Measurements from ENCODE around the gene SNRNP25.
"Not testable (repeated sequence)": the region's sequence is repeated elsewhere in the genome, so short reads cannot be mapped to it uniquely, and the experiment has no call there.

The SNRNP25 gene

DNA sequence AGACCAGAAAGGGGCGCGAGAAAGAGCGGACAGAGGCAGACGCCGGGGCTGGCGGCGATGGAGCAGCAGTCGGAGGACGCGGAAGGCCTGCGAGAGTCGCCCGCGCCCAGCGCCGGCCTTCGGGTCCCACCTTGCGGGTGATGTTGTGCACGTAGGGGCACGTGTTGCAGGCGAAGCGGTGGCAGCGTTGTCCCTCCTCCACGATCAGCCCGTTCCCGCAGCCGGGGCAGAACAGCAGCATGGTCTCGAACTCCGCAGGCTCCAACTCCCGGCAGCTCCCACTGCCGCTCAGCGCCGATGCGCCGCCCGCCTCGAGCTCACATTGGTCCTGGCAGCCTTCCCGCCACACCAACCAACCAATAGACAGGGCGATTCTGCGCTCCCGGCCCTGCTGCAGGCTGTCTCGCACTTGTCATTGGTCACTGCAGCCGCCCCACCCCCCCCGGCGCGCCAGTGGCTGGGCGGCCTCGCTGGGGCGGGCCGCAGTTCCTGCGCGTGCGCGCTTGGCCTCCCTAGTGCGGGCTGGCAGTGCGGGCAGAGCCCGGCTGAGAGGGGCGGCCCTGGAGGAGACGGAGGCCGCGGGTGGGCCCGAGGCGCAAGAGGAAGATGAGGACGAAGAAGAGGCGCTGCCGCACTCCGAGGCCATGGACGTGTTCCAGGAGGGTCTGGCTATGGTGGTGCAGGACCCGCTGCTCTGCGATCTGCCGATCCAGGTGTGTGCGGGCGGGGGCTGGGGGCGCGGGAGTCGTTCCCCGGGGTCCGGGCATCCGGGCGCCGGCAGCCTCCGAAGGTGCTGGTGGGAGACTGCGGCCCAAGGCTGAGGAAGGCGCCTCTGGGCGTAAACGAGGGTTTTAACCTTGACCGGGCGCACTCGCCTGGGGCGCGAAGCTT, at the start of gene SNRNP25, which contains the start of gene POLR3K:
TSS of gene SNRNP25 (plus strand) at position 483 of the 891 bp plus-strand sequence. CDS start at position 672, 189 bp downstream.
TSS of gene POLR3K (minus strand) at position 263 of the 891 bp plus-strand sequence. CDS start at position 241, 22 bp downstream.
- DNase-seq (ENCODE audit: low spot score): peak; percentile 98

DNA sequence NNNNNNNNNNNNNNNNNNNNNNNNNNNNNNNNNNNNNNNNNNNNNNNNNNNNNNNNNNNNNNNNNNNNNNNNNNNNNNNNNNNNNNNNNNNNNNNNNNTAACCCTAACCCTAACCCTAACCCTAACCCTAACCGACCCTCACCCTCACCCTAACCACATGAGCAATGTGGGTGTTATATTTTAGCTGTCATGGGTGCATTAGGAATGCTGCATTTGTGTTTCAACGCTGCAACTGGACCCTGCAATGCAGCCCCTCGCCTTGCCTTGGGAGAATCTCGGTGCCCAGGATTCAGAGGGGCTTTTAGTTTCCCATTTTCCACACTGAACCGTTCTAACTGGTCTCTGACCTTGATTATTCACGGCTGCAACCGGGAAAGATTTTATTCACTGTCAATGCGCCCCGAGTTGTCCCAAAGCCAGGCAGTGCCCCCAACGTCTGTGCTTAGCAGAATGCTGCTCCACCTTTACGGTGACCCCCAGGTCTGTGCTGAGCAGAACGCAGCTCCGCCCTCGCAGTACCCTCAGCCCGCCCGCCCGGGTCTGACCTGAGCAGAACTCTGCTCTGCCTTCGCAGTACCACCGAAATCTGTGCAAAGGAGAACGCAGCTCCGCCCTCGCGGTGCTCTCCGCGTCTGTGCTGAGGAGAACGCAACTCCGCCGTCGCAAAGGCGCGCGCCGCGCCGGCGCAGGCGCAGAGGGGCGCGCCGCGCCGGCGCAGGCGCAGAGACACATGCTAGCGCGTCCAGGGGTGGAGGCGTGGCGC, 43.5 kb upstream of the SNRNP25 start:
- DNase-seq (ENCODE audit: low spot score): no peak

DNA sequence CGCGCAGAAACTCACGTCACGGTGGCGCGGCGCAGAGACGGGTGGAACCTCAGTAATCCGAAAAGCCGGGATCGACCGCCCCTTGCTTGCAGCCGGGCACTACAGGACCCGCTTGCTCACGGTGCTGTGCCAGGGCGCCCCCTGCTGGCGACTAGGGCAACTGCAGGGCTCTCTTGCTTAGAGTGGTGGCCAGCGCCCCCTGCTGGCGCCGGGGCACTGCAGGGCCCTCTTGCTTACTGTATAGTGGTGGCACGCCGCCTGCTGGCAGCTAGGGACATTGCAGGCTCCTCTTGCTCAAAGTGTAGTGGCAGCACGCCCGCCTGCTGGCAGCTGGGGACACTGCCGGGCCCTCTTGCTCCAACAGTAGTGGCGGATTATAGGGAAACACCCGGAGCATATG, 42.9 kb upstream of the SNRNP25 start:
- not testable (repeated sequence) for DNase-seq (ENCODE audit: low spot score)

DNA sequence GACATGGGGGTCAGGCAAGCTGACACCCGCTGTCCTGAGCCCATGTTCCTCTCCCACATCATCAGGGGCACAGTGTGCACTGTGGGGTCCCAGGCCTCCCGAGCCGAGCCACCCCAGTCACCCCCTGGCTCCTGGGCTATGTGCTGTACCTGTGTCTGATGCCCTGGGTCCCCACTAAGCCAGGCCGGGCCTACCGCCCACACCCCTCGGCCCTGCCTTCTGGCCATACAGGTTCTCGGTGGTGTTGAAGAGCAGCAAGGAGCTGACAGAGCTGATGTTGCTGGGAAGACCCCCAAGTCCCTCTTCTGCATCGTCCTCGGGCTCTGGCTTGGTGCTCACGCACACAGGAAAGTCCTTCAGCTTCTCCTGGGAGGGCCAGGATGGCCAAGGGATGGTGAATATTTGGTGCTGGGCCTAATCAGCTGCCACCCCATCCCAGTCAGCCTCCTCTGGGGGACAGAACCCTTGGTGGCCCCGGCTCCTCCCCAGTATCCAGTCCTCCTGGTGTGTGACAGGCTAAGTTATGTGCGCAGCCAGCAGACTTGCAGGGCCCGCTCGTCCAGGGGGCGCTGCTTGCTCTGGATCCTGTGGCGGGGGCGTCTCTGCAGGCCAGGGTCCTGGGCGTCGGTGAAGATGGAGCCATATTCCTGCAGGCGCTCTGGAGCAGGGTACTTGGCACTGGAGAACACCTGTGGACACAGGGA, 36.4 kb upstream of the SNRNP25 start:
- DNase-seq (ENCODE audit: low spot score): not testable (repeated sequence)

DNA sequence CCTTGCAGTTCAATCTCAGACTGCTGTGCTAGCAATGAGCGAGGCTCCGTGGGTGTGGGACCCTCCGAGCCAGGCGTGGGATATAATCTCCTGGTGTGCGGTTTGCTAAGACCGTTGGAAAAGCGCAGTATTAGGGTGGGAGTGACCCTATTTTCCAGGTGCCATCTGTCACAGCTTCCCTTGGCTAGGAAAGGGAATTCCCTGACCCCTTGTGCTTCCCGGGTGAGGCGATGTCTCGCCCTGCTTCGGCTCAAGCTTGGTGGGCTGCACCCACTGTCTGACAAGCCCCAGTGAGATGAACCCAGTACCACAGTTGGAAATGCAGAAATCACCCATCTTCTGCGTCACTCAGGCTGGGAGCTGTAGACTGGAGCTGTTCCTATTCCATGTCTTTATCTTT, 32.7 kb upstream of the SNRNP25 start:
- DNase-seq (ENCODE audit: low spot score): not testable (repeated sequence)

DNA sequence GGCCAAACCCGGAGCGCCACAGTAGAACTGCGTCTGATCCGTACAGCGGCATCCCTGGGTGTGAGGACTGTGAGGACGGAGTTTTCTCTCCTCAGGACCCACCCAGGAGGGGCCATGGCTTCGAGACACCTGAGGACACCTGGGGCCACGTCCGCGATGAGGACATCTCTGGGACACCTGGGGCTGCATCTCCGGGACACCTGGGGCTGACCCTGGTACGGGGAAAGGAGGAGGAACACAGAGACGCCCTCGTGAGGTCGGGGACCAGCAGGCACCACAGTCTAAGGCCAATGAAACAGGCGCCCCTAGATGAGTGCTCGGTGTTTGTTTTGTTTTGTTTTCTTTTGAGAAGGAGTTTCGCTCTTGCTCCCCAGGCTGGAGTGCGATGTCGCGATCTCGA, 29.5 kb upstream of the SNRNP25 start:
- not testable (repeated sequence) for DNase-seq (ENCODE audit: low spot score)

DNA sequence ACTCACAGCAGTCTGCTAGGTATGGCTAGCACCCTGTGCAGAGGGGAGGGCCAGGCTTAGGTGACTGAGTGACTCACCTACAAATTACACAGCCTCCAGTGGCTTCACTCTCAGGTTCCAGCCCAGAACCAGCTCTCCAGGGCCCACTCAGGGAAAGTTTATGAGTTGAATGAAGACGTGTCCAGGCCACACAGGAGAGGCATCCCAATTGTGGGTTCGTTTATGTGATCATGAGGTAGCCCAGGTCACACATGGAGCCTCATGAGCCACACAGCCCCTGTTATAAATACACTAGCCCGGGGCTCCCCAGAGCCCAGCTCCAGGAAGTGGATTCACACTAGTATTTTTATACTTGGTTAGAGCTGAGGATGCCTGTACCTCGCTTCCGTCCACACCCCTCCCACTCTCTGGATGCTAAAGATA, 27.7 kb upstream of the SNRNP25 start:
- DNase-seq (ENCODE audit: low spot score): not testable (repeated sequence)

DNA sequence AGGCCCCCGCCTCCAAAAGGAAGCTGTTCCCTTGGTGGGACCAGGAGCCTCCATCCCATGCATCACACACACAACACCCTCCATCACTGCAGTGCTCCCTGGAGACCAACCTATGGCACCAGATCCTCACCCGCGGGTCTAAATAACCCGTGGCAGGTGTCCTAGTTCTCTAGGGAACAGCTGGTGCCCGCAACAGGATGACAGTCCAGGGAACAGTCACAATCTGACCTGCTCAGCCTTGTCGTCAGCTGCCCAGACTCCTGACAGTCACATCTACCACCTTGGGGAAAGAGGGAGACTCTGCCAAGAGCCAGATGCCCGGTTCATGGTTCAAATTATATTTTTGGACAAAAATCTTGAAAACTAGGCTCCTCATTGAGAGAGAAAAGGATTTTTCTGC, 23.0 kb upstream of the SNRNP25 start:
- not testable (repeated sequence) for DNase-seq (ENCODE audit: low spot score)

DNA sequence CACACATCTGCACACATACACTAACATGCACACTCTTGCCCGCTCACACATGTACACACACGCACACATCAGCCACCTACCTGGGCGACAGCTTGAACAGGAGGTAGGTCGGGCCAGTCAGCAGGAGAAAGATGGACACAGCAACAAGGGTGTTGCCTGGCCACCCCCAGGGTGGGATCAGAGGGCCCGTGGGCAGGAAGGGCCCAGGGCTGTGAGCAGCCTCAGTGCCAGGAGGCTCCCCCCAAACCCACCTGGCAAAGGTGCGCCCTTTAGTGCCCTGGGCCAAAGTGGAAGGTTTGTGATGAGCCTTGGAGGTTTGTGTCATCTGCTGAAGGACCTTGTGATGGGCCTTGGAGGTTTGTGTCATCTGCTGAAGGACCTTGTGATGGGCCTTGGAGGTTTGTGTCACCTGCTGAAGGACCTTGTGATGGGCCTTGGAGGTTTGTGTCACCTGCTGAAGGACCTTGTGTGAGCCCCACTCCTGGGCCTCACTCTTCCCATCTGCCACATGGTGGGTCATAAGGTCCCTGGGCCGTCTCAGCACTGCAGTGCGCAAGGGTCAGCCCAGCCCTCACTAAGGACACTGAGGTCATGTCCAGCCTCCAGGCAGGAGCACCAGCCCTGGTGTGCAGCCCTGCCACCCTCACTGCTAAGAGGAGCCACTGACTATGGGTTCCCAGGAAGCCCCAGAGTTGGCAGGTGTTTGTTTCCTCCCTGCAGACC, 20.3 kb upstream of the SNRNP25 start:
- DNase-seq (ENCODE audit: low spot score): not testable (repeated sequence)

DNA sequence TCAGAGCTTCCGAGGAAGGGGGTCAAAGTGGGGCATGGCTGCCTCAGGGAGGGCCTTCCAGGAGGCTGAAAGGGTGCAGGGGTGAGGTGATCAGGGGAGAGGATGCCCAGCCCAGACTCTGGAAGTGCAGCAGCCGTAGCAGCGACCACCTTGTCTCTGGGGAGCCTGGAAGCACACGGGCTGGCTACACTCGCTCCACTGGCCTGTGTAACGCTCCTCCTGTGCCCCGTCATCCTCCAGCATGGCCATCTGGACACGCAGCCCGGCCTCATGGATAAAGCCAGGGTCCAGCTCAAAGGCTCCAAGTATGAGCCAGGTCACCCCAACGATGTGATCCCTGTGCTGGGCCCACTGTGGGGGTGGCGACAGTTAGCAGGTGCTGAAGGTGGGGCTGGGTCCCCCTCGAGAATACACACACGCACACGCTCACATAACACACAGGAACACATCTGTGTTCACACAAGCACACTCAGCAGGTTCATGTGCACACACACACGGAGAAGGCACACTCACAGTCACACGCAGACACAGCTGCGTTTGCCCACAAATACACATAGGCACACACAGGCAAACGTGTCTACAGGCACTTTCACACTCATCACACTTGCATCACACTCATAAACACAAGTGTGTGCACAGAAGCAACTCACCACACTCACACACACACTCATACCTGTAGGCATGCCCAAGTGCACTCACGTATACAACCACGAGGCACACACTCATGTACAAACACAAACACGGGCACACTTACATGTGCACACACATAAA, 19.6 kb upstream of the SNRNP25 start:
- DNase-seq (ENCODE audit: low spot score): no peak

DNA sequence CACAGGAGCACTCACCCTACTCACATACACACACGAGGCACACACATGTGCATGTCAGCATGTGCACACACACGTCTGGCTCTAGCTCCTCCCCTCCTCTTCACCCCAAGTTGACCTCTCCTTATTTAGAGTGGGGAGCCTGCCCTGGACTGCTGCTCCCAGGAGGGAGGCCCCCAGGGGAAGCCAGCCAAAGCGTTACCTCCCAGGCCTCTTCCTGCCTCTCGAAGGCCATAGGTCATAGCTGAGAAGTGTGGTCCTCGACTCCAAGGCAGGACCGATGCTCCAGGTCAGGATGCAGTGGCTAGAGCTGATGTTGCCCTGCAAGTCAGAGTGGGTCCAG, 19.0 kb upstream of the SNRNP25 start:
- no peak for DNase-seq (ENCODE audit: low spot score)

DNA sequence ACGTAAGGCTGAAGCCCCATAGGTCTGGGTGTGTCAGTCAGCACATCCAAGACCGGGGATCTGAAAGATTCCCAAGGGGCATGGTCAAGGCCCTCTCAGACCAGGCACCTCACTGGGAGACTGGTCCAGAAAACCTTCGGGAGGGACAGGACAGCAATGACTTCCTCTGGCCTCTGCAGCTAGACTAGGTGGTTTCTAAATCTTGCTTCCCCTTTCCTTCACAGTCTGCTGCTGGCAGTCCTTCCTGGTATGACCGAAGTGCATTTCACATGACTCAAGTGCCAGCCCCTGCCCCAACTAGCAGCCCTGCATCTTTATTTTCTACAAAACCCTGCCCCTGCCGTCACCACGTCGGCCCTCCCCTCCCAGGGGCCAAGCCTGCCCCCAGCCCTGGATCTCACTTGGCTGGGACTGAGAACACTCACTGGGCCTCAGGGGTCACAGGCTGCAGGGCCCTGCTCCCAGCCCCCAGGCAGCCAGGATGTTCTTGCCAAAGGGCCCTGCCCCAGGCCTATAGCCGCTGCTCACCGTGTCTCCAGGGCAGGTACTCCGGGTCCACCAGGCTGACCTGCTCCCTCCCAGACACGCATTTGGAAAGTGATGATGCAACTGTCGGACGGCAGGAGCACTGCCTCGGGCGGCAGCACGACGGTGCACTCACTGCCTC, 18.5 kb upstream of the SNRNP25 start:
- peak; percentile 58 for DNase-seq (ENCODE audit: low spot score)

DNA sequence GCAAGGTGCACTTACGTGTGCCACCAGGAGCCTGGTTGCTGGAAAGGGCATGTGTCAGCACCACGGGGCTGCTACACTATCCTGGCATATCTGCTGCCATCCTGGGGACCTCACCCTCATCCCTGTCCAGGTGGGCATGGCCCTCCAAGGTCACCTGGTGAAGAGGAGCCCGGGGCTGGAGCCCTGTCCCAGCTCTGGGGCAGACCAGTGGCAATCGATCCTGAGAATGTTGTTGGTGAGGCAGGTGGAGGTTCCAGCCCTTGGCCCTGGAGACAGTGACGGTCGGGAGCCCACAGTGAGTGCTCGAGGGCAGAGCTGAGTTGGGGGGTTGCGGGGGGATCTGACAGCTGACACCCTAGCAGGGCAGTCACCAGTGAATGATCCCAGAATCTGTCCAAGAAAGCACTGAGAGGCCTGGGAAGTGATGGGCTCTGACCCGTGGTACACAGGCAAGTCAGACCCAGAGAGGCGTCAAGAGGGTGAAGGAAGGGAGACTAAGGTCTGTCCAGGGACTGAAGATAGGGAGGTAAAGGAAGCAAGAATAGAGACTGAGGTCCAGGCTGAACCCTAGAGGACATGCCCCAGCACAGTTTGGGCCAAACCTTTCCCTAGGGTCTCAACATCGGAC, 17.8 kb upstream of the SNRNP25 start:
- no peak for DNase-seq (ENCODE audit: low spot score)

DNA sequence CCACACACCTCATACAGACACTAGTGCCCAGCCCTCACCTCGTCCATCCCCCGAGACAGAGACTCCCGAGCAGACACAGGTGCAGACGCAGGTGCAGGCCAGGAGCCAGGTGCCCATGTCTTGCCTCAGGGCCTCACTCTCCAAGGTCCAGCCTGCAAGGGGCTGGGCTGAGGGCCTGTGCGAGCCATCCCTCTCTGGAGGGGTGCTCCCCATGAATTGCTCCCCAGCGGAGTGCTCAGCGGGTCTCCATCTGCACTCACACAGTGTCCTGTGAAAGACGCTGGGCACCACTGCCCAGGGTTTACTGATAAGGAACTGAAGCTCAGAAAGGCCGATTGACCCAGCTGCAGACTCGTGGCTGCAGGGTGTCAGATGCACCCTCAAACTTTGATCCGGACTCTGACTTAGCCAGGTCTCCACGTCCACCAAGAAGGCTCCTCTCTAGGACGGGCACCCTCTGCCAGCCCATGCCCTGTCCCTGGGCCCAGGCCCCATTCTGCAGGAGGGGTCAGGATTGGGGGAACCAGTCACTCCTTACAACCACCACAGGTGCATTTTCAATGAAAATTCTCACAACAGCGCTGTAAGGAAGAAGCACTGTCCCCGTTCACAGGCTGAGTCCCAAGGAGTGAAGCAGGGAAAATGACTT, 17.2 kb upstream of the SNRNP25 start:
- no peak for DNase-seq (ENCODE audit: low spot score)

DNA sequence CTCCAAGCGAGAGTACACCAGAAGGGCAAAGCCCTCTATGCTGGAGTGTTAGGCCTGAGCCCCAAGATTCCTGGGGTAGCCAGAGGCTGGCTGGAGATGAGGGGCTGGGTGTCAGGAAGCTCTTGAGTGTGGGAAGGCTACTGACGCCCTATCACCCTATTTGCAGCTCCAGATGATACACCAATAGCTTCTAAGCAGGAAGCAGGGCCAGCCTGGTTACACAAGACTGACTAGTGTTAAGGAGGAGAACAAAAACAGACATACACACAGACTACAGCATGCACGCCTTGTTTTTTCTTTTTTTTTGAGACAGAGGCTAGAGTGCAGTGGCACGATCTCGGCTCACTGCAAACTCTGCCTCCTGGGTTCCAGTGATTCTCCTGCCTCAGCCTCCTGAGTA, 16.1 kb upstream of the SNRNP25 start:
- no peak for DNase-seq (ENCODE audit: low spot score)

DNA sequence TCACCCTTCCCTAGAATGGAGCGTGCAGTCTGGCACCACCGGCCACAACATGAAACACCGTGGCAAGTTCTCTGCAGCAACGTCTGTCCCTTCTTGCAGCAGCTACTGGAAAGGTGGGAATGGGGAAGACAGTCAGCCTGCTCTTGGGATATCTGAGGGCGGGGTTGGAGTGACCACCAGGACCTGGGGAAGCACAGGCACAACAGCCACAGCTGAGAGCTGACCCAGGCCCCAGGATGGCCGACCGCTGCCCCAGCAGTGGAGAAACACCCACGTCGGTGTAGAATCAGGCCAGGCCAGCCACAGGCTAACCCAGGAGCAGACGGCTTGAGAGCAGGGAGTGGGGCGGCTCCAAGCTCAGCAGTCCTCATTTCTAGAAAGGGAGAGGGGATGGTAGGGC, 15.4 kb upstream of the SNRNP25 start:
- not testable (repeated sequence) for DNase-seq (ENCODE audit: low spot score)

DNA sequence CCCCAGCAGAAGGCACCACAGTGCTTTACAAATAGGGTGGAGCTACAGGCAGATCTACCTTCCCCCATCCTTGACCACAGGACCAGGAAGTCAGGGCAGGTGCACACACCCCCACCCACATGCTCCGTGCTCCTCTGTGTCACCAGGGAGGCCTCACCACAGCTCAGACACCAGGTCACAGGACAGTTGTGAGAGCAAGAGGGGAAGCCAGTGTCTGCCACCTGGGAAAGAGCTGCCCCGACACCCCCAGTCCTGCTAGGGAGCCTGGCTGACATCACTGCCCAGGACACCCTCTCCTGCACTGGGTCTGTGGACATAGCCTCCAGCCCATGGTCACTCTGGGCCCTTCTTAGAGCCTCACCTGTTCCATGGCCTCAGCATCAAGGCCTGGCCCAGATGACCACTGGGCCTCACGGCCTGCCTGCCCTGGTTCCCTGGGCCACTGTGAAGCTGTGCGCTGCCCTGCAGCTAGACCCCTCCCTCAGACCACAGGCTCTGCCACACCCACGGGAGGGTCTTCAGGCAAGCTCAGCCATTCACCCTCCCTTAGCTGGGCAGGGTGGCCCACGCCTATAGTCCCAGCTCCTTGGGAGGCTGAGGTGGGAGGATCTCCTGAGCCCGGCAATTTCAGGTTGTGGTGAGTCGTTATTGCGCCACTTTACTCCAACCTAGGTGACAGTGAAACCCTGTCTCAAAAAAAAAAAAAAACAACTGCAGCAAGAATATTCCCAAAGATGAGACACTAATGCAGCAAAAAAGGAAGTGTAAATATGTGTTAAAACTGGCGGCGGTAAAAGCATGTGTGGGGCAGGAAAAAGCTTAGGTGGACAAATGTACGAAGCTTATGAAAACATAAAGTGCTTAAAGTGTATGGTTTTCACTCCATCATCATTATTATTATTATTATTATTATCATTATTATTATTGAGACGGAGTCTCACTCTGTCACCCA, 14.4 kb upstream of the SNRNP25 start:
- DNase-seq (ENCODE audit: low spot score): no peak

DNA sequence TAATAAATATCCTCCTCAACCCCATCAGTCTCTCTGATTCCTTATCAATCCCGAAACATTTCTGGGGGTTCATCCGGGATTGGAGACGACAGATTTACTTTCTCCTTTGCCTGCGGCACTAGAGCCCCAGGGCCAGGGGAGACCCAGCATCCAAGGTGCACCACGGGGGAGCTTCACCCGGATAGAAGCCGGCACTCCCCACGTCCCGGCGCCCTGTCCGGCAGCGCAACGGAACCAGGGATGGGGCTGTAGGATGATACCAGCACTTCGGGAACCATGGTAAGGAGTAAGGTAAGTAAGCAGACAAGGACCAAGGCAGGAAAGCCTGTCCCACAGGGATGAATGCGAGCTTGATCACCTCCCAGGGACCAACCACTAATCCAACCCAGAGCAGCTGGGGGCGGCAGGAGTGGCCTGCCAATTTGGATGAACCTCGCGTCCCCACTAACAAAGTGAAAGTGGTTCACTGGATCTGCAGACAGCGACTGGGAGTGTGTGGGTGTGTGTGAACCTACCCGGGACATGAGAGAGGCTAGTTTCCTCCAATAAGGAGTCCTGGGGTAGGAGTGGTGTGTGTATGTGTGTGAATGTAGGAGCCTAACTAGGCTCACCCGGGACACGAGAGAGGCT, 12.1 kb upstream of the SNRNP25 start:
- DNase-seq (ENCODE audit: low spot score): no peak

Data from Ammon's horn (tissue), 1 donor.